HG03196 (cell line): Measurements from ENCODE around the gene WIPF3.

ENCODE experiments used
- ATAC-seq: cut with Tn5 transposase; IDR thresholded peaks from one replicate; pipeline ENCODE4 v1.9.1; 2021; ENCODE audit not compliant: unreplicated experiment

Gene WIPF3

DNA sequence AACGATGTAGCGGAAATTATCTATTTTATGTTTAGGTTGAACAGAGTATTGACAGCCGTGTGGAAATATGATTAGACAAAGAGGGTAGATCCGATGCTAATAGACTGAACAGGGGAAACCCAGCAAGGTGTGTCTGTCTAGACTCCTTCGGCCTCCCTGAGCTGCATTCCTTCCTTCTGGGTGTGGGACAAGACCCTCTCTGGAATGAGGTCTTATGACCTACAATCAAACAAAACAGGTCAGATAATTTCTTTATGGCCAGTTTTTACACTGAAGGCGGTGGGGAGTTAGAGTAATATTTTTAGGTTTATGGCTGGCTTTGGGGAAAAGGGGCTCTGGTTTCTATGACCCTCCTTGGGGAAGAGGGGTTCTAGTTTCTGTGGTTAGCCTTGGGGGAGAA lies 41.2 kb downstream of the WIPF3 start:
- no peak for ATAC-seq

DNA sequence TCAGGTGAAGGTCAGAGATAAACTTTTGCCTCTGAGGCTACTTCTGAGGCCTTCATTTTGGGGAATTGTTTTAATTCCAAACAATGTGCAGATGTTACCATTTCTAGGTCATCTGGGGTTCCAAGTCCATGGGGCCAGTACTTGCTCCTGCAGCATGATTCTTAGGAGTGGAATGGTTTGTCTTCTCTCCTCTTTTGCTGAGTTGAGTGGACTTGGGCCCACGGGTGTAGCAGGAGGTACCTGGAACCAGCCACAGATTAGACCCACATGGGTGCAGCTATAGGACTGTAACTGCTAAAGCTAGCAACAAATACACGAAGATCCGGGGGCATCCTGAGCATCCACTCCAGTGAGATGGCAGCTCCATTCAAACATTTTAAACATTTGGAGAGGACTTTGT lies 41.6 kb downstream of the WIPF3 start:
- no peak for ATAC-seq

DNA sequence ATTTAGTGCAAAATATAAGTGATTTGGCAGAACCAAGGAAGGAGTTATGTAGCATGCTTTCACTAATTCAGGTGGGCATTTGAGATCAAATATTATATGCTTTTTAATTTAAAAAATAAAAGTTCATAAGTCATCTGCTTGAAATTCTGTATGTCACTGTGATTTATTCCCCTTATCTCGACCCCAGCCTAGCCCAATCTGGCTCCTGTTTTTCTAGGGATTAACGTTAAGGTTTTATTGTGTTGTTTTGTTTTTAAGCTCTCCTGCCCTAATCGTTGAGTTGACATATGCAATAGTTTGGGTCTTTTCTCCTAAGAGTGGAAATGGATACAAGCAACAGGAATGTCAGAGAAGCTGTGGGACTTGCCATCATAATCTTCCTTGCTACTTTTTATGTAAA lies 42.6 kb downstream of the WIPF3 start:
- no peak for ATAC-seq

DNA sequence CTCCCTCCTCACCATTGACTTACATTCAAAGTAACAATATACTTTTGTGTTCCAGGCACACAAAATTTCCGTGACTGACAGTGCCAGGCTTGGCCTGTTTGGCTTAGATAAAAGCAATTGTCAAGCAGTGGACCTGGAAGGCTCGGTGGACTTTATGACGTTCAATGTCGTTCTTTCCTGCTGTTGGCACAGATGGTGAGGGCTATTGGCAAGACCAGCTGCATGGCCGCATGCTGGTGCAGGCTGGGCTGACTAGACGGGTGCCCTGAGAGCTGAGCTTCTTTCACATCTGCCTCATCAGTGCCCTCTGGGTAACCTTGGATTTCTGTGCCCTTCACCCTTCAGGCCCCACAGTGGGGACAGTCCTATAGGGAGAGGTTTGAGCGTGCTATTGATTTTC lies 45.2 kb downstream of the WIPF3 start:
- no peak for ATAC-seq

DNA sequence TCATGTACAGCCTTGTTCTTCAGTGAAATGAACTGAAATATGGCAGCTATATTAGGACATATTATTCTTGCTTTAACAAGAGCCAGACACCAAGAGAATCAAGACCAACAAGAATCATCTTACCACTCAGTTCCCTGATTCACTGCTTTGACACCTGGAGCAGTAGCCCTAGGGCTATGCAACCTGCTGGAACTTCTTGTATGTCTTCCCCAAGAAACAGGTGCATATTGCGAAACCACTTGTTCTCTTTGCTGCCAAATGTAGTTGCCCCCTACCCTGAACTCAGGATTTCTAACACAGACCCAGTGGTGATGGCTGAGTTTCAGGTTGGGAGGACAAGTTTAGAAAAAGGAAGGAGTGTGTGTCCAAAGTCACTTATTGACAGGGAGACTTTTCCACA lies 46.1 kb downstream of the WIPF3 start:
- ATAC-seq = no peak

DNA sequence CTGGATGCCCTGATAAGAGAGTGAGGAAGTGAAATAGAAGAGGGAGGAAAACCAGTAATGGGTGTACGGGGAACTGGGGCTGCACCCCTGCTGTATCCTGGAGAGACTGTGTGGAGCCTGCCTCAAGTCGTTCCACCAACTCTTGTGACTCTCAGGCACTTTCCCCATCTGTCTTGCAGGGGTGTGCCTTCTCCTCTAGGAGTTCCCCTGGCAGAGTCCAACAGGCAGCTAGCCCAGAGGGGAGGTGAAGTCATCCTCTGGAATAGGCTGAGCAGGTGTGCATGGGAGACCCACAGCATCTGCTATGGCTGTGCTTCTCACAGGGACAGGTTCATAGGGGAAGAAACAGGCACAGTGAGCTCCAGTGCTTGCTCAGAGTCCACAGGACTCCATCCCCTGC lies 46.8 kb downstream of the WIPF3 start:
- ATAC-seq = no peak

DNA sequence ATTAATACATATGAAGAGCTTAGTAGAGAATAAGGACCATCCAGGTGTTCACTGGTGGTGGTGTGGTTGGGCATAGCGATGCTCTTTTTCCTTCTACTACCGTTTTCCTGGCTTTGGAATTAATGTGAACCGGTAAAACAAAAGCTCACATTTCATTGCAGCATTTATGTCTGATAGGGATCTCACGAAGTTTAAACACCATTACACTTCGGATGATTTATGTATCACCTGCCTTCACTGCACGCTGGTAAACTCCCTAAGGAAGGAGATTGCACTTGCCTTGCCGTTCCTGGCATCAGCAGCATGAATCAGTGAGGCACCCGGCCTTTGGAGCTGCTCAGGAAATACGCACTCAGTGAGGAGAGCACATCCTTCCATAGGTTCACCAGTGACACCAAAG lies 47.5 kb downstream of the WIPF3 start:
- no peak for ATAC-seq

DNA sequence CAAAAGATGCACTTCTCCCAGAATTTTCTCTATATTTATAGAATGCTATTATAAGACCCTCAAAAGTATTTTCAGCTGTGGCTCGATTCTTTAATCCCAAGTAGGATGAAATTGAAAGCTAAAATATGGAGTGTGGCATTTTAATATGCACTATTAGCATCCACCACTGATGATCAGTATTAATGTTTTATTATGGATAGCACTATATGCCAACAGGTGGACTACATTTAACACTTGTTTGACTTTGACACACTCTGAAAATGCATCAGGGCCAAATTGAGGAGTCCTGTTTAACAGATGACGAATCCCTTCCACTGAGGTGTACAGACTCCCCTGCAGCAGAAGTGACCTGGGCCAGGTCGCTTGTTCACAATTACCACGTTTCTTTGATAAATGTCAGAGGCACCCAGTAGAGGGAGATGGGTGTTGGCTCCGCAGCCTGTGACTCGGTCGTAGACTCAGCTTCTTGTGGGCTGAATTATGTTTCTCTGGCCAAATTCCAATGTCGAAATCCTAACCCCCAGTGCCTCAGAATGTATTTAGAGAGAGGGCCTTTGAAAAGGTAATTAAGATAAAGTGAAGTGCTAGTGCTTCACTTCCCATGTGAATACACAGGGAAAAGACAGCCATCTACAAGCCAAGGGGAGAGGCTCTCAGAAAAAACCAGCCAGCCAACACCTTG lies 48.1 kb downstream of the WIPF3 start:
- no peak for ATAC-seq

DNA sequence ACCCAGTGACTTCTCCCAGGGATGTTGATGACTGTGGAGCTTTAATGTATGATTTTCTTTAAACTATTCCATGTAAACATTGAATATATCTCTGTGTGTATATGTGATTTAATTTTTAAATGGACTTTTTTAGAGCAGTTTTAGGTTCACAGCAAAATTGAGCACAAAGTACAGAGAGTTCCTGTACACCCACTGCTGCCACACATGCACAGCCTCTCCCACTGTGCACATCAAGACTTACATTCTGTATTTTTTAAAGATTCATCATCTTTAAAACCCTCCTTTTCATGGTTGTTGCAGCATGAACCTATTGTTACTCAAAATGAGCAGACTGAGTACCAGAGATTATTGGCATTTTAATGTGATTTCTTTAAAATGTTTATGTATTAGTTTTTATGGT lies 51.3 kb downstream of the WIPF3 start:
- no peak for ATAC-seq

DNA sequence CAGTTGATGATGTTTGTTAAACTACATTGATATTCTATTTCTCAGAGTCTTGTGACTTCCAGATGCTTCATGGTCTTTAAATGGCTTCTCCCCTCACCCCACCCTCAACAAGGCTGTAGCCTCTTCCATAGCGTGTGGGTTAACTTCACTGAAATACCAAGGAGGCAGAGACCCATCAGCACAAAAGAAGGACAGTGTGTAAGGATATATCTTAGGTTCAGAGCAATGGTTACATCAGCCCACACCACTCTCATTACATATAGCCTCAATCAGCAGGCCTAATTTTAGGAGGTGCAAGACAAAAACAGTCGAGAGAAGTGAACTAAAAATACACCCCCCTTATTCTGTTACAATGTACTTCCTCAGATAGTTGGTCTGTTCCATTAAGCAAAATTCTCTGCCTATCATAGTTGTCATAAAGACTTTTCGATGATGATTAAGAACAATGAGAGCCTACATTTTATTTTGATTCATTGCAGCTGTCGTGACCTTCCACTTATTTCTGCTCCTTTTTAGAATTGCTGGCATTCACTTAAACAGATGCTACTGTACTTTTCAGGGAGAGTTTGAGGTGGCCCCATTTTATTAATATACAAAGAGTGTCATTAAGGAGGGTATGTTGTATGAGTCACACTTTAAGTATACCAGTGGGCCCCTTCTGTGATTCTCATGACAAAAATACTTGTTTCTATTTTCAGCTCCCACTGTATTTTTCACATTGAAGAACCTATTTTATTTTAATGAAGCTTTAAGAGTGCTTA lies 52.1 kb downstream of the WIPF3 start:
- ATAC-seq = no peak

DNA sequence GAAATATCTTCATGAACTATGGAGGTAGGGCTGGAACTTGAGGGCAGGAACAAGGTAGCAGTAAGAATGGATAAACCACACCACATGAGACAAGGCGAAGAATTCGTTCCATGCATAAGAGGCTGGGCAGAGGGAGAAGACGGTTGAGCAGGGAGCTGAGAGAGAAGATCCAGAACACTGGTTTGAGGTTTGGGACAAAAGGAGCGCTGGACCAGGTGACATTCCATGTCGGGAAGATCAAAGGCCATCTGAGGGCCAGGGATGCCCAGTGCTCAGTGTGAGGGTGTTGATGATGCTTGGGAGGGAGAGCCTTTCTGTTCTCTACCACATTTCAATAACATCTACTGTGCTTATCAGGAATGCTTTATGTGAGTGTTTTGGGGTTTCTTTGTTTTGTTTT lies 52.8 kb downstream of the WIPF3 start:
- ATAC-seq = no peak

DNA sequence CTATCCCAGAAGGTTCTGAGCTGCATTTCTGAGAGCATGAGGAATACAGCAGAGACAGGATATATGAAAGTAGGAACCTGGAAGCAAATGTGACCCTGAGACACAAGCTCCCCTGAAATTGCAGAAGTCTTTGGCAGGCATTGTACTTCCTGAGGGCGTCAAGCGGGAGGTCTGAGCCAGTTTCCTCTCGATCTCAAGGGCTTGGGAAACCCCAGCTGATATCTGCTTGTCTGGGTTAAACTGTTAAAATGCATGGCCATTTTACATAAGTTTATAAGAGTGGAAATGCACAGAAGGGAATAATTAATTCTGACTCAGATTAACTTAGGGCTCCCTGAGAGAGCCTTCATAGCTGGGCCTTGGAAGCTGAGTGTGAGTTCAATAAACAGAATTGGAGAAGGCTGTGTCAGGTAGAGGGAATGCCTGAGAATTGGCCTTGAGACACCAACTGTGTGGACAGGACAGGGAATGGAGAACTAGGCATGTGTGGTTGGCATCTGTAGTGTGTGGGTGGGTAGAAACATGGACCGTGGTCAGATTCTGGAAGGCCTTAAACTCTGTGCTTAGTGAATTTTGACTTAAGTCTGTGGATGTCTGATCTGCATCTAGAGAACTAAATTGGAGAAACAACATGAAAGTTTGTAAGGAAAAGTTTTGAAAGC lies 53.3 kb downstream of the WIPF3 start:
- no peak for ATAC-seq

DNA sequence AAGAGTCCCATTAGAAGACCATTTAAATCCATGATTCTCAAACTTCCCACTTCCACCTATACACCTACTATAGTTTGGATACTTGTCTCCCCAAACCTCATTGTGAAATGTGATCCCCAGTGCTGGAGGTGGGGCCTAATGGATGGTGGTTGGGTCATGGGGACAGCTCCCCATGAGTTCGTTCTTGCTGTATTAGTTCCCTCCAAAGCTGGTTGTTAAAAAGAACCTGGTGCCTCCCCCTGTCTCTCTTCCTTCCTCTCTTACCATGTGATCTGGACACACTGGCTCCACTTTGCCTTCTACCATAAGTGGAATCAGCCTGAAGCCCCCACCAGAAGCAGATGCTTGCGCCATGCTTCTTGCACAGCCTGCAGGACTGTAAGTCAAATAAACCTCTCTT lies 53.9 kb downstream of the WIPF3 start:
- no peak for ATAC-seq

DNA sequence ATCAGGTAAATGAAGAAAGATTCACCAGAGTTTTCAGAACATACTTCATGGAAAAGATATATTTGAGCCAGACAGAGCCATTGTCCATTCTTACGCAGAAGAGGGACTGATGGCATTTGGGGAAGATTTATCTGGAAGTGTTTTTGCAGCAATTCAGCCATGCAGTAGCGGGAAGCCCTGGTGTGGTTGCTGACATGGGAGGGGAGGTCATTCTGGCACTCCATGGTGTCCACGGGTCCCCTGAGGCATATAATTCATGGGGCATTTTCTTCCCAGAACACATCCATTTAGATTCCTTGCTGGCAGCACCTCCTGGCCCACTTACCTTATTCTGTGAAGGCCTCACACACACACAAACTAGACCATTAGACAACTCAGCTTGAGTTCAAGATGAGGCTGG lies 55.6 kb downstream of the WIPF3 start:
- ATAC-seq = no peak

DNA sequence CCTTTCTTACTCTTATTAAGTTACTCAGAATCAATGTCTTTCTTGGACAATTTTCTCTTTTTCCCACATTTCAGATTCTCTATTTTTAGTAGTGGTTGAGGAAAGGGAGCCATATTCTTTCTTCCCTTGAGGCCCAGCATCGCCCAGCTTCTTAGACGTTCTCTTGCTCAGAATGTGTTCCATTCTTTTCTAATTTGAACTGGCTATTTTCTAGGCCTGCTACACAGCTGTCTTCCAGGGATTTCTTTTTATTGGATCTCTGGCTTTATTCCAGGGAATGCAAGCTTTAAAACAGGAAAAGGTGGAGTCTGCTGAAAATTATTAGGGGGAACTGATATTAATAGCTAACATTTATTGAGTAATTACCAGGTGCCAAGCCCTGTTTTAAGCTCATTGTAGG lies 58.3 kb downstream of the WIPF3 start:
- ATAC-seq = no peak

DNA sequence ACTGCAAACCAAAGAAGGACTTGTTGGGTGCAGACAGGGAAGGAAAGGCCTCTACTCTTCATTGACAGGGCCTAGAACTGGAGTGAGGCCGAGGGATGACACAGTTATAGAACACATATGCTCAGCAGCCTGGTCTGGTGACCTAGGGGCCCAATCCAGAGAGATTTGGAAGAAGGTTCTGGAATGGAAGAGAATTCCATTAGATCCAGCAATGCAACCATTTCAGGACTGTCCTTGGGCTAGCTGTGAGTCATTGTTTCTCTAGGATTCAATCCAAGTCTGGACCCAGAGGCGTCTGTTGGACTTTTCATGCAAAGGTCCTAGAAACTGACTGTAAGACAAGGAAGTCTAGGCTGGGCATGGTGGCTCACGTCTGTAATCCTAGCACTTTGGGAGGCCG lies 59.2 kb downstream of the WIPF3 start:
- ATAC-seq = no peak

DNA sequence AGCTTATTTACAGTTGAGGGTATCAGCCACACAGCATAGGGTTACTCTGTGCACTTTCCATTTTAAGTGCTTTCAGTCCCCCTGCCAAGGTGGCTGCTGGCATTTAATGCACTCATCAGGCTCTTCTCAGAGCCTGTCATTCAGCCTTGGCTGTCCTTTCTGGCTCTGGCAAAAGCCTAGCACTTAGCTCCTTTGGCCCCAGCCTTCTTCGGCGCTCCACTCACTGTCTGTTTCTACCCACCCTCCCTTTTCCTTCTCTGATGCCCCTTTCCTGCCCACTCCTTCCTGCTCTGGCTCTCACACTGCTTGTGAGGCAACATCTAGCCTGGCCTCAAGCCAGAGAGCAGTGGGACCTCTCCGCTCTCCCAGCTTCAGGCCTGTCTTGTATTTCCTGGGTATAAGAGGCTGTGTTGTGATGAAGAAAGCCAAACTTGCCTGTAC lies 60.2 kb downstream of the WIPF3 start:
- ATAC-seq = no peak

DNA sequence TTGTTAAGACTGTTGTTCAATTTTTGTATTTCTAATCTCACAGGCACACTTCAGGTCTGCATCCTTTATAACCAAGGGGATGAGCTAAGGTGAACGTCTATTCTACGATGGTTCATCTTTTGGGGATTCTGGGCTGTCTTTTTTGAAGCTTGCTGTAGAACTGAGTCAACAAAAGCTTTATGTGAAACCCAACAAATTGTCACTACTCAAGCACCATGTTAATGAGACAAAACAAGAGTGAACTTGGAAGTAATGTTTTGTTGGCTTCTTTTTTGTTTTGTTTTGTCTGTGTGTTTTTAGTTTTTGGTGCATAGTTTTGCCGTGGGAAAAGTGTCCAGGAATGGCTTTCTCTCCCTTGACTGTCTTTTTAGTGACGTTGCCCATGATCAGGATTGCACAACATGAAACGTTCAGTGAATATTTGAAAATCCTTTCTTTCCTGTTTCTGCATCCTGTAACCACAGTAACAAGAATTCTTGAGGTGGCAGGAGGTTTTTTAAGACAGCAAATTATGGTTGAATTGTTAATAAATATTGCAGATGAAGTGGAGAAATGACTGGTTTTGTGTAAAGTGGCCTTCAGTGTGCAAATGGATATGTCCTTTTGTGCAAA lies 65.6 kb downstream of the WIPF3 start:
- ATAC-seq = no peak

DNA sequence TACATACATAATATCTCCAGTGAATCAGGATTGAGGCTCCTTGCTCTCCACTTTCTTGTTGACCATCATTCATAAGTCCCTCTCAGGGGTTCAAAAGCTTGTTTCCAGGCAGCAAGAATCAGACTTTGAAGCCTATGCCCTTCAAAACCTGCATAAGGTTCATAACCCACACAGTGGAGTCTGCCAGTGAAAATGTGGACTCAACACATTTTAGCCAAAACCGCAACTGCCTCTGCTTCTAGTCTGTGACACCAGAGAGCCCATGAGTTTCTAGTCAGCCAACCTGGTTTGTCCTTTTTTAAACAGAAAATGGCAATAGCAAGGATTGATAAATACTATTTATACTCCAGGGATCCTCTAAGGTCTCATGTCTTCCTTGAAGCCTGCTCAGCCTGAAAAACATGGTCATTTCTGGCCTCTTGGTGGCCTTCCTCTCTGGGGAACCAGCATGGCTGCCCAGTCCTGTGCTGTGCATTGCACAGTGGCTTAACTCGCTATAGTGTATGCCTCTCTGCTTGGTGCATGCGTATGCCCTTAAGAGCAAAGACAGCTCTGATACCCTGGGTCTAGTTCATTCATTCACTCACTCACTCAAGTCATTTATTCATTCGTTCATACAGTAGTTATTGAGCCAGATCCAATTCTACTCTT lies 67.5 kb downstream of the WIPF3 start:
- ATAC-seq = no peak

DNA sequence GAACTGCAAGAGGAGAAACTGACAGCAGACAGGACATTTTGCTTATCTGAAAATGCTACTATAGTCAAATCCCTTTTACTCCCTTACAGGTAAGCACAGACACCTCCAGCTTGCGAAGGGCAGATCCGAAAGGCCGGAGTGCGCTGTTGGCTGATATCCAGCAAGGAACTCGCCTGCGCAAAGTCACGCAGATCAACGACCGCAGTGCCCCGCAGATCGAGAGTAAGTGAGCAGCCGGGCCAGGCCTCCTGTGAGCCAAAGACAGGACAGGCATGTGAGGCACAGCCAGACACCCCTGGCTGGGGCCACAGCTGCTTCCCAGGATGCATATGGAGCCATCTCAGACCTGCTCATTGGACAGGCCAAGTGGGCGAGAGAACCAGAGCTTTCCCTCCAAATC lies 69.4 kb downstream of the WIPF3 start:
- no peak for ATAC-seq

DNA sequence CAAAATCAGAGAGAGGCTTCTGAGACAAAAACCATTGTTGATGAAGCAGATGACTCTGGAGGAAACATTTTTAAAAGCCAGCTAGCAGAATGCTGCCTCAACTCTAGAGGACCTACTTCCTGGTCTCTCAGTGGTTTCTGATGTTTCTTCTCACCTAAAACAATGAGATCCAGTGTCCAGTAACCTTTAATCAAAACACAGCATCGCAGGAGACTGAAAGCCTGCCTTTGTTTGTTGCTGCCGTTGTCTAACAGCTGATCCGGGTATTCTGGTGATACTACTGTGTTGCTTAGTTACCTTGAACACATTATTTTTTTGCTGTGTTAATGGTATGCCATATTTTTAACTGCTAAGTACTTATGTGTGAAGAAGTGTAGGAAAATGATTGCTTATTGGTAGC lies 70.9 kb downstream of the WIPF3 start:
- no peak for ATAC-seq
